ENCODE measurements around the gene PCSK5.

- TF ChIP-seq KDM1A (IDR thresholded peaks at IDR 0.05; ENCODE audit: borderline replicate concordance, low read length) (no peak), POLR2A (IDR thresholded peaks at IDR 0.05; ENCODE audit: control extremely low read depth in 1 of 2, low read depth in 2 of 2, low read length in 2 of 2) (no peak), EP300 (IDR thresholded peaks at IDR 0.05; ENCODE audit: borderline replicate concordance in 1 of 2, low read depth in 2 of 2, low read length in 2 of 2) (no peak)
These were observed 237.2 kb downstream of the PCSK5 start for GRCh38 chr9:76127637-76128036.
